ENCODE results near the gene RASSF6.
A peak's percentile ranks its signal among the peaks of the same experiment; 100 is the strongest.
"Not testable (repeated sequence)": the region's sequence is repeated elsewhere in the genome, so short reads cannot be mapped to it uniquely, and the experiment has no call there.

Gene RASSF6

GRCh38 chr4:73609706-73610105, 10.5 kb downstream of the RASSF6 start:
- DNase-seq: no peak

- peak; percentile 82 for DNase-seq
Observed at GRCh38 chr4:73608689-73609594, 11.3 kb downstream of the RASSF6 start.

GRCh38 chr4:73607375-73608033, 12.7 kb downstream of the RASSF6 start:
- peak; percentile 75 for DNase-seq

- peak; percentile 97 for DNase-seq
Observed at GRCh38 chr4:73606465-73606974, 13.7 kb downstream of the RASSF6 start.

- DNase-seq: no peak
Observed at GRCh38 chr4:73603854-73604584, 16.2 kb downstream of the RASSF6 start.

GRCh38 chr4:73603271-73603710, 16.9 kb downstream of the RASSF6 start:
- DNase-seq: no peak

GRCh38 chr4:73600954-73601353, 19.3 kb downstream of the RASSF6 start:
- DNase-seq: no peak

- no peak for DNase-seq
Observed at GRCh38 chr4:73599182-73599581, 21.1 kb downstream of the RASSF6 start.

GRCh38 chr4:73597594-73597993, 22.6 kb downstream of the RASSF6 start:
- DNase-seq: no peak

- not testable (repeated sequence) for DNase-seq
Observed at GRCh38 chr4:73597183-73597582, 23.1 kb downstream of the RASSF6 start.

- DNase-seq: no peak
Observed at GRCh38 chr4:73596001-73596400, 24.2 kb downstream of the RASSF6 start.

- no peak for DNase-seq
Observed at GRCh38 chr4:73593631-73594241, 26.5 kb downstream of the RASSF6 start.

- peak; percentile 97 for DNase-seq
Observed at GRCh38 chr4:73589887-73590801, 30.1 kb downstream of the RASSF6 start.

GRCh38 chr4:73589261-73589847, 30.9 kb downstream of the RASSF6 start:
- peak; percentile 92 for DNase-seq

- DNase-seq: no peak
Observed at GRCh38 chr4:73588613-73589012, 31.6 kb downstream of the RASSF6 start.

GRCh38 chr4:73586666-73587065, 33.6 kb downstream of the RASSF6 start:
- DNase-seq: no peak

GRCh38 chr4:73586040-73586439, 34.2 kb downstream of the RASSF6 start:
- no peak for DNase-seq

GRCh38 chr4:73585345-73585744, 34.9 kb downstream of the RASSF6 start:
- no peak for DNase-seq

- DNase-seq: no peak
Observed at GRCh38 chr4:73583666-73584065, 36.6 kb downstream of the RASSF6 start.

- DNase-seq: no peak
Observed at GRCh38 chr4:73577371-73577770, 42.9 kb downstream of the RASSF6 start.

- no peak for DNase-seq
Observed at GRCh38 chr4:73576381-73576780, 43.9 kb downstream of the RASSF6 start.
